GM12875 (cell line): ENCODE measurements around the gene CBY1.

Experiments
- H3K4me3 ChIP-seq: one replicate; pipeline ENCODE4 v1.5.1; 2011; ENCODE audit warnings: low read depth, low read length, control low read depth
- TF ChIP-seq, protein P1 (sequence below): IDR thresholded peaks from 2 replicates; pipeline ENCODE4 v1.5.1; 2011; ENCODE audit warnings: low read depth, mild to moderate bottlenecking, control low read depth, inconsistent platforms, low read length, moderate library complexity, borderline replicate concordance; ENCODE audit not compliant: insufficient read depth

CBY1 gene

DNA sequence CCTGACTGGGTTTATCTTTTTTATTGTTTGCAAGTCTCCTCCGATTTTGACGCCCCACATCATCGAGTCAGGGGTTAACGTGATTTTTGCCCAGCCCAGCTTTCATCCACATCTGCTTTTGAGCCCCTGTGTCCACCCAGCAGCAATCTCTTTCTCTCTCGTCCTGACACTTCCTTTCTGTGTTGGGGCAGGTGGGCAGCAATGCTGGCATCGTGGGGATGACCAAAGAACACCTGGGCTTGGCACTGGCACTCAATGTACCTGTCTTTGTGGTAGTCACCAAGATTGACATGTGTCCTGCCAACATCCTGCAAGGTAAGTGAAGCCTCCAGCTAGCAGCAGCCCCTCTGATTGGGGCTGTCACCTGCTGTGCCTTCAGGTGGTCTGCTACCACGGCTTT is 65.1 kb downstream of the CBY1 start:
- TF ChIP-seq, protein P1, sequence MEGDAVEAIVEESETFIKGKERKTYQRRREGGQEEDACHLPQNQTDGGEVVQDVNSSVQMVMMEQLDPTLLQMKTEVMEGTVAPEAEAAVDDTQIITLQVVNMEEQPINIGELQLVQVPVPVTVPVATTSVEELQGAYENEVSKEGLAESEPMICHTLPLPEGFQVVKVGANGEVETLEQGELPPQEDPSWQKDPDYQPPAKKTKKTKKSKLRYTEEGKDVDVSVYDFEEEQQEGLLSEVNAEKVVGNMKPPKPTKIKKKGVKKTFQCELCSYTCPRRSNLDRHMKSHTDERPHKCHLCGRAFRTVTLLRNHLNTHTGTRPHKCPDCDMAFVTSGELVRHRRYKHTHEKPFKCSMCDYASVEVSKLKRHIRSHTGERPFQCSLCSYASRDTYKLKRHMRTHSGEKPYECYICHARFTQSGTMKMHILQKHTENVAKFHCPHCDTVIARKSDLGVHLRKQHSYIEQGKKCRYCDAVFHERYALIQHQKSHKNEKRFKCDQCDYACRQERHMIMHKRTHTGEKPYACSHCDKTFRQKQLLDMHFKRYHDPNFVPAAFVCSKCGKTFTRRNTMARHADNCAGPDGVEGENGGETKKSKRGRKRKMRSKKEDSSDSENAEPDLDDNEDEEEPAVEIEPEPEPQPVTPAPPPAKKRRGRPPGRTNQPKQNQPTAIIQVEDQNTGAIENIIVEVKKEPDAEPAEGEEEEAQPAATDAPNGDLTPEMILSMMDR = no peak
- no peak overlapping the region for H3K4me3 ChIP-seq
